ENCODE measurements around the gene FAIM2.

The FAIM2 gene

GRCh38 chr12:49867570-49868341, 35.9 kb downstream of the FAIM2 start:
- no peaks in the 10 kb centered on the region for H3K4me1 ChIP-seq (ENCODE audit: low read length)

GRCh38 chr12:49866859-49867569, 36.7 kb downstream of the FAIM2 start:
- Histone ChIP-seq H3K4me3 (ENCODE audit: low read length) (no peak overlapping the region), H3K27ac (ENCODE audit: low read length) (no peak overlapping the region), H3K36me3 (replicated peaks; ENCODE audit: low read depth, low read length) (no peaks in the 10 kb centered on the region), H3K4me1 (ENCODE audit: low read length) (no peaks in the 10 kb centered on the region), H3K9ac (ENCODE audit: low read length) (no peak overlapping the region), H3K79me2 (ENCODE audit: low read length) (no peaks in the 10 kb centered on the region), H3K9me3 (ENCODE audit: insufficient read depth, low read length) (no peaks in the 10 kb centered on the region), H4K20me1 (ENCODE audit: insufficient read depth, low read length) (no peaks in the 10 kb centered on the region), H3K27me3 (ENCODE audit: low read depth, low read length) (peaks cover 6% of the 10 kb centered on the region; the same call in 1 of the 2 replicates), H3K4me2 (ENCODE audit: low read length) (peak overlapping the region; percentile 15; the same call in 1 of the 2 replicates), H2AFZ (ENCODE audit: low read depth, low read length) (peak overlapping the region; percentile 10; the same call in 1 of the 2 replicates)
- TF ChIP-seq CTCF (IDR thresholded peaks at IDR 0.05; ENCODE audit: low read depth, low read length) (peak; percentile 87), EZH2phosphoT487 (IDR thresholded peaks at IDR 0.05; ENCODE audit: low read depth) (no peak)

More at GRCh38 chr12:49867570-49868341, 35.9 kb downstream of the FAIM2 start:
- H3K4me3 ChIP-seq (ENCODE audit: low read length): no peak overlapping the region
- H3K79me2 ChIP-seq (ENCODE audit: low read length): no peaks in the 10 kb centered on the region
- no peaks in the 10 kb centered on the region for H3K36me3 ChIP-seq (replicated peaks; ENCODE audit: low read depth, low read length)
- no peak for TF ChIP-seq EZH2phosphoT487 (IDR thresholded peaks at IDR 0.05; ENCODE audit: low read depth)
- no peak for TF ChIP-seq CTCF (IDR thresholded peaks at IDR 0.05; ENCODE audit: low read depth, low read length)
- no peak overlapping the region for H3K9ac ChIP-seq (ENCODE audit: low read length)
- no peaks in the 10 kb centered on the region for H3K9me3 ChIP-seq (ENCODE audit: insufficient read depth, low read length)
- H3K27me3 ChIP-seq (ENCODE audit: low read depth, low read length): peaks cover 6% of the 10 kb centered on the region; the same call in 1 of the 2 replicates
- H3K27ac ChIP-seq (ENCODE audit: low read length): no peak overlapping the region
- no peak overlapping the region for H2AFZ ChIP-seq (ENCODE audit: low read depth, low read length)
- no peak overlapping the region for H3K4me2 ChIP-seq (ENCODE audit: low read length)
- no peaks in the 10 kb centered on the region for H4K20me1 ChIP-seq (ENCODE audit: insufficient read depth, low read length)

GRCh38 chr12:49865782-49866135, 37.9 kb downstream of the FAIM2 start:
- no peak overlapping the region for H2AFZ ChIP-seq (ENCODE audit: low read depth, low read length)

More at GRCh38 chr12:49865782-49866135, 37.9 kb downstream of the FAIM2 start:
- no peaks in the 10 kb centered on the region for H3K36me3 ChIP-seq (replicated peaks; ENCODE audit: low read depth, low read length)
- H3K4me1 ChIP-seq (ENCODE audit: low read length): no peaks in the 10 kb centered on the region
- H3K9me3 ChIP-seq (ENCODE audit: insufficient read depth, low read length): no peaks in the 10 kb centered on the region
- H3K4me2 ChIP-seq (ENCODE audit: low read length): no peak overlapping the region
- no peak overlapping the region for H3K4me3 ChIP-seq (ENCODE audit: low read length)
- no peak overlapping the region for H3K27ac ChIP-seq (ENCODE audit: low read length)
- no peaks in the 10 kb centered on the region for H3K79me2 ChIP-seq (ENCODE audit: low read length)
- no peak overlapping the region for H3K9ac ChIP-seq (ENCODE audit: low read length)
- TF ChIP-seq EZH2phosphoT487 (IDR thresholded peaks at IDR 0.05; ENCODE audit: low read depth) (no peak), CTCF (IDR thresholded peaks at IDR 0.05; ENCODE audit: low read depth, low read length) (no peak)
- H3K27me3 ChIP-seq (ENCODE audit: low read depth, low read length): peaks cover 6% of the 10 kb centered on the region; the same call in 1 of the 2 replicates
- no peaks in the 10 kb centered on the region for H4K20me1 ChIP-seq (ENCODE audit: insufficient read depth, low read length)

Data from OCI-LY3 (cell line).